ACC112 (cell line): ENCODE measurements around the gene PPID.

Experiments used
- H2AFZ ChIP-seq: fragments of 200-600 bp; sonication (generic); one replicate; pipeline ENCODE4 v1.6.0; 2017; ENCODE audit warnings: antibody characterized with exemption, low read length; ENCODE audit not compliant: unreplicated experiment
- H3K27ac ChIP-seq: fragments of 200-600 bp; sonication (generic); 2 replicates; pipeline ENCODE4 v1.5.1; 2014; ENCODE audit warnings: low read depth, mild to moderate bottlenecking, antibody characterized with exemption, low read length, moderate library complexity
- H3K27me3 ChIP-seq: fragments of 200-600 bp; sonication (generic); 2 replicates; pipeline ENCODE4 v1.6.1; 2014; ENCODE audit warnings: mild to moderate bottlenecking, antibody characterized with exemption, low read length, moderate library complexity, mixed read lengths; ENCODE audit not compliant: insufficient read depth
- H3K36me3 ChIP-seq: fragments of 200-600 bp; sonication (generic); 2 replicates; pipeline ENCODE4 v1.6.1; 2016; ENCODE audit warnings: mild to moderate bottlenecking, antibody characterized with exemption, low read length, moderate library complexity, mixed read lengths; ENCODE audit not compliant: insufficient read depth
- H3K4me1 ChIP-seq: fragments of 200-600 bp; sonication (generic); one replicate; pipeline ENCODE4 v1.6.1; 2016; ENCODE audit warnings: low read length, mixed read lengths; ENCODE audit not compliant: insufficient read depth, unreplicated experiment, control insufficient read depth
- H3K4me3 ChIP-seq: fragments of 200-600 bp; sonication (generic); 2 replicates; pipeline ENCODE4 v1.5.1; 2014; ENCODE audit warnings: mild to moderate bottlenecking, low read depth, low read length
- H3K79me2 ChIP-seq: fragments of 200-600 bp; sonication (generic); one replicate; pipeline ENCODE4 v1.6.0; 2016; ENCODE audit warnings: low read length; ENCODE audit not compliant: control insufficient read depth, unreplicated experiment, insufficient read depth

The PPID gene

GRCh38 chr4:158688813-158689212, 34.4 kb downstream of the PPID start:
- Histone ChIP-seq H3K4me3 (no peak overlapping the region), H3K27me3 (no peaks in the 10 kb centered on the region), H3K36me3 (no peaks in the 10 kb centered on the region; the same call in 1 of the 2 replicates), H3K79me2 (no peaks in the 10 kb centered on the region), H2AFZ (no peak overlapping the region), H3K4me1 (no peaks in the 10 kb centered on the region), H3K27ac (no peak overlapping the region)

GRCh38 chr4:158682066-158682465, 41.1 kb downstream of the PPID start:
- no peak overlapping the region for H3K4me3 ChIP-seq
- H3K27me3 ChIP-seq: no peaks in the 10 kb centered on the region
- H3K27ac ChIP-seq: no peak overlapping the region
- no peaks in the 10 kb centered on the region for H3K36me3 ChIP-seq
- H3K79me2 ChIP-seq: no peaks in the 10 kb centered on the region
- H2AFZ ChIP-seq: no peak overlapping the region
- no peaks in the 10 kb centered on the region for H3K4me1 ChIP-seq

- Histone ChIP-seq H3K36me3 (no peaks in the 10 kb centered on the region), H3K4me1 (no peaks in the 10 kb centered on the region), H2AFZ (no peak overlapping the region), H3K79me2 (no peaks in the 10 kb centered on the region), H3K27me3 (no peaks in the 10 kb centered on the region), H3K4me3 (no peak overlapping the region), H3K27ac (no peak overlapping the region)
Observed at GRCh38 chr4:158681629-158682028, 41.6 kb downstream of the PPID start.

GRCh38 chr4:158678767-158679166, 44.4 kb downstream of the PPID start:
- H2AFZ ChIP-seq: no peak overlapping the region
- H3K4me1 ChIP-seq: no peaks in the 10 kb centered on the region
- no peaks in the 10 kb centered on the region for H3K36me3 ChIP-seq
- H3K79me2 ChIP-seq: peaks cover under 1% of the 10 kb centered on the region
- H3K27me3 ChIP-seq: no peaks in the 10 kb centered on the region
- no peak overlapping the region for H3K27ac ChIP-seq
- H3K4me3 ChIP-seq: no peak overlapping the region

- no peaks in the 10 kb centered on the region for H3K4me1 ChIP-seq
- H2AFZ ChIP-seq: no peak overlapping the region
- H3K36me3 ChIP-seq: no peaks in the 10 kb centered on the region
- no peaks in the 10 kb centered on the region for H3K27me3 ChIP-seq
- no peak overlapping the region for H3K27ac ChIP-seq
- H3K4me3 ChIP-seq: no peak overlapping the region
- peaks cover 12% of the 10 kb centered on the region for H3K79me2 ChIP-seq
Observed at GRCh38 chr4:158676076-158676475, 47.1 kb downstream of the PPID start.

- Histone ChIP-seq H3K27ac (no peak overlapping the region), H3K79me2 (peaks cover 34% of the 10 kb centered on the region), H3K36me3 (no peaks in the 10 kb centered on the region), H2AFZ (no peak overlapping the region), H3K27me3 (no peaks in the 10 kb centered on the region), H3K4me3 (no peak overlapping the region), H3K4me1 (peaks cover 5% of the 10 kb centered on the region)
Observed at GRCh38 chr4:158673633-158674032, 49.6 kb downstream of the PPID start.

- peaks cover 43% of the 10 kb centered on the region for H3K79me2 ChIP-seq
Observed at GRCh38 chr4:158671915-158672806, 51.0 kb downstream of the PPID start, which contains the start of gene ETFDH. ETFDH (plus strand) TSS chr4:158672296; CDS start chr4:158672457, 161 bp downstream.

GRCh38 chr4:158671665-158671914, 51.6 kb downstream of the PPID start, which contains the start of gene C4orf46:
C4orf46 (minus strand) TSS chr4:158671887; CDS start chr4:158671801, 86 bp downstream.
- Histone ChIP-seq H3K27ac (peak within 1 kb of the TSS; percentile 73), H3K27me3 (no peaks in the 10 kb centered on the region), H2AFZ (peak within 1 kb of the TSS; percentile 84), H3K4me1 (peaks cover 5% of the 10 kb centered on the region), H3K79me2 (peaks cover 47% of the 10 kb centered on the region), H3K4me3 (peak within 1 kb of the TSS; percentile 88), H3K36me3 (no peaks in the 10 kb centered on the region)

More at GRCh38 chr4:158671915-158672806, 51.0 kb downstream of the PPID start, which contains the start of gene ETFDH:
- Histone ChIP-seq H3K27ac (peak within 1 kb of the TSS; percentile 73), H2AFZ (peak within 1 kb of the TSS; percentile 84), H3K27me3 (no peaks in the 10 kb centered on the region), H3K4me3 (peak within 1 kb of the TSS; percentile 88), H3K4me1 (peaks cover 5% of the 10 kb centered on the region), H3K36me3 (no peaks in the 10 kb centered on the region)

GRCh38 chr4:158670975-158671664, 52.1 kb downstream of the PPID start:
- Histone ChIP-seq H2AFZ (peak overlapping the region; percentile 84), H3K36me3 (no peaks in the 10 kb centered on the region), H3K4me3 (peak overlapping the region; percentile 88), H3K79me2 (peaks cover 47% of the 10 kb centered on the region), H3K4me1 (peaks cover 5% of the 10 kb centered on the region), H3K27me3 (no peaks in the 10 kb centered on the region), H3K27ac (peak overlapping the region; percentile 73)

- no peaks in the 10 kb centered on the region for H3K27me3 ChIP-seq
- H3K79me2 ChIP-seq: peaks cover 47% of the 10 kb centered on the region
- H2AFZ ChIP-seq: no peak overlapping the region
- H3K36me3 ChIP-seq: no peaks in the 10 kb centered on the region
- H3K4me3 ChIP-seq: no peak overlapping the region
- H3K27ac ChIP-seq: no peak overlapping the region
- peaks cover 5% of the 10 kb centered on the region for H3K4me1 ChIP-seq
Observed at GRCh38 chr4:158669310-158669709, 53.9 kb downstream of the PPID start.
